Ascending aorta (tissue), 2 donors: ENCODE measurements around the gene LRRC40. TPM values are rescaled to one million over a fixed set of nuclear protein-coding genes. Genes with fewer than 3 reads are reported as not detected.
A peak's percentile ranks its signal among the peaks of the same experiment; 100 is the strongest.

Experiments used
- DNase-seq, 2 donors: peaks; one replicate each; pipeline ENCODE4 v3.0.0-alpha.2; 2019; ENCODE audit warnings: low spot score in 2 of 2
- H3K27ac ChIP-seq, 2 donors: fragments of 200-600 bp; sonication (generic); one replicate each; pipeline ENCODE4 v1.5.1; 2016 to 2017; ENCODE audit warnings: mild to moderate bottlenecking in 1 of 2
- H3K27me3 ChIP-seq: fragments of 200-600 bp; sonication (generic); one replicate; pipeline ENCODE4 v1.5.1; 2017
- H3K36me3 ChIP-seq, 2 donors: fragments of 200-600 bp; sonication (generic); one replicate each; pipeline ENCODE4 v1.5.1; 2016
- H3K4me1 ChIP-seq, 2 donors: fragments of 200-600 bp; sonication (generic); one replicate each; pipeline ENCODE4 v1.5.1; 2016 to 2017; ENCODE audit warnings: mild to moderate bottlenecking in 1 of 2
- H3K4me3 ChIP-seq, 2 donors: fragments of 200-600 bp; sonication (generic); one replicate each; pipeline ENCODE4 v1.5.1; 2016 to 2017; ENCODE audit warnings: mild to moderate bottlenecking in 1 of 2
- H3K9me3 ChIP-seq, 2 donors: fragments of 200-600 bp; sonication (generic); one replicate each; pipeline ENCODE4 v1.5.1; 2016
- intact Hi-C: fragments of 100-400 bp; cut with DNase I; formaldehyde crosslinking; loops from one replicate; pipeline ENCODE4 v1.15.1; 2023
- total RNA-seq: library from RNA; depleted of rRNA; stranded (reverse); fragments of >200 nt; gene quantifications from one replicate; pipeline ENCODE4 v1.1.0, GENCODE V29; 2016
- TF ChIP-seq, protein P1 (sequence below), 3 experiments: fragments of 200-600 bp in 2 of 3; fragments of 450-650 bp in 1 of 3; sonication (generic) in 2 of 3; IDR thresholded peaks; one replicate each; pipeline ENCODE4 v1.5.1; 2016 to 2019; ENCODE audit warnings: antibody characterized with exemption in 3 of 3, mild to moderate bottlenecking in 1 of 3, moderate library complexity in 1 of 3

LRRC40 gene
- total RNA-seq, 1 donor from 2014 or later, result 10.6 TPM

DNA sequence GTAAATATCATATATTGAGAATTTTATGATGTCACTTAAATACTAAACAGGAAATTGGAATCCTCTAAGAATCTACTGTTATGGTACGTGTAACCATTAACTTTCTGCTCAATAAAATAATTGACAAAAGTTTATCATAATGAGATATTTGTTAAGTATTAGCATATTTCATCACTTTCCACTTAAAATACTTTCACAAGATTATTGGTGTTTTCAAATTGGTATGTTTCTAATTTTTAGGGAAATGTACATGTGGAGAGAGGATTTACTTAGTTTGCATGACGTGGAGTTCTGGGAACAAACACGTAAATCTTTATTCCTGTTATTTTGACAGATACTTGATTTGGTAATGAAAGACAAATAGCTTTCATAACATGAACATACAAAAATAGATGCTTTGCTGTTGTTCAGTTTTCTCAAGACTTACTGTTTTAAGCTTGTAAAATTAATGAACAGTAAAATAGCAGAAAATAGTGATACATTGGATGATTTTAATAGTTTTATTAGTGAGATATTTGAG, 17.4 kb upstream of the LRRC40 start:
- peaks cover 0 to 12% of the 10 kb centered on the region in 2 donors for H3K36me3 ChIP-seq
- intact Hi-C loops, result loop anchor here (5.0 kb wide), 2 partner anchors 190 to 860 kb away; partner anchors contain the start of genes CTH and ZRANB2
- H3K27me3 ChIP-seq, result no peaks in the 10 kb centered on the region
- H3K4me3 ChIP-seq, result peak overlapping the region; percentile 69 to 88
- no peaks in the 10 kb centered on the region for H3K9me3 ChIP-seq
- H3K4me1 ChIP-seq, result peaks cover 9 to 33% of the 10 kb centered on the region in 2 donors
- TF ChIP-seq, protein P1, sequence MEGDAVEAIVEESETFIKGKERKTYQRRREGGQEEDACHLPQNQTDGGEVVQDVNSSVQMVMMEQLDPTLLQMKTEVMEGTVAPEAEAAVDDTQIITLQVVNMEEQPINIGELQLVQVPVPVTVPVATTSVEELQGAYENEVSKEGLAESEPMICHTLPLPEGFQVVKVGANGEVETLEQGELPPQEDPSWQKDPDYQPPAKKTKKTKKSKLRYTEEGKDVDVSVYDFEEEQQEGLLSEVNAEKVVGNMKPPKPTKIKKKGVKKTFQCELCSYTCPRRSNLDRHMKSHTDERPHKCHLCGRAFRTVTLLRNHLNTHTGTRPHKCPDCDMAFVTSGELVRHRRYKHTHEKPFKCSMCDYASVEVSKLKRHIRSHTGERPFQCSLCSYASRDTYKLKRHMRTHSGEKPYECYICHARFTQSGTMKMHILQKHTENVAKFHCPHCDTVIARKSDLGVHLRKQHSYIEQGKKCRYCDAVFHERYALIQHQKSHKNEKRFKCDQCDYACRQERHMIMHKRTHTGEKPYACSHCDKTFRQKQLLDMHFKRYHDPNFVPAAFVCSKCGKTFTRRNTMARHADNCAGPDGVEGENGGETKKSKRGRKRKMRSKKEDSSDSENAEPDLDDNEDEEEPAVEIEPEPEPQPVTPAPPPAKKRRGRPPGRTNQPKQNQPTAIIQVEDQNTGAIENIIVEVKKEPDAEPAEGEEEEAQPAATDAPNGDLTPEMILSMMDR (IDR thresholded peaks at IDR 0.05), result no peak
- DNase-seq, result no peak
- H3K27ac ChIP-seq, result peak overlapping the region; percentile 95 to 98

DNA sequence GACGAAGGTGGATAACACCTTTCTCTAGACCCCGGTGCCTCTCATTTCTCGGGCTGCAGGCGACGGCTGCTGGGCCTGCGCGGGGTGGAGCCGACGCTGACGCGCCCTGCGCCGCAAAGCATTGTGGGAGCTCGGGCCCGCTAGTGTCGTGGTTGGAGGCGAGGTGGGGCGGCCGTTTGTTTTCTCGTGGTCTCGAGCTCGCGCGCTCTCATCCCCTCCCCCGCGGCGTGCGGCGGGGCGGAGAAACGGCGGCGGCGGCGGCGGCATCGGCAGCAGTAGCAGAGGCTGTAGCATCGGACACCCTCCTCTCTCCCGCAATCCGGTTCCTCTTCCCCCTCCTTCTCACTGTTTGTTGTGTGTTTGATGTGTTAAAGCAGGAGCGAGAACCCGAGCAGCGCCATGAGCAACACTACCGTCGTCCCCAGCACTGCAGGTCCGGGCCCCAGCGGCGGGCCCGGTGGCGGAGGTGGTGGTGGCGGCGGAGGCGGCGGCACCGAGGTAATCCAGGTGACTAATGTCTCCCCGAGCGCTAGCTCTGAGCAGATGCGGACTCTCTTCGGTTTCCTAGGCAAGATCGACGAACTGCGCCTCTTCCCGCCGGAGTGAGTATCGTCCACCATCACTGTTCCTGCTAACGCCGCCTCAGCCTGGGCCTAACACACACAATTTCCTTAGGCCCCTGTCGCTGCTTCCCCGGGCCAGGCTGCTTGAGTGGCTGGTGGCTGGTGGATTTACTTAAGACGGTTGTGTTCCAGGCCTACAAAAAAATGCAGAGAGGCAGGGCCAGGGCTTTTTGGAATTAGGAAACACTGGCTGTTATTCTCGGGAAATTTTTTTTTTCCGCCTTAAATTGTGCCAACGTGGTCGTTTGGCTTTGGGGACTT, 16.1 kb upstream of the LRRC40 start, which contains the start of gene SRSF11:
TSS of gene SRSF11 (plus strand) at position 143 of the 884 bp plus-strand sequence. CDS start at position 400, 257 bp downstream.
- DNase-seq, result peak; percentile 80 to 97
- H3K4me1 ChIP-seq, result peaks cover 9 to 24% of the 10 kb centered on the region in 2 donors

DNA sequence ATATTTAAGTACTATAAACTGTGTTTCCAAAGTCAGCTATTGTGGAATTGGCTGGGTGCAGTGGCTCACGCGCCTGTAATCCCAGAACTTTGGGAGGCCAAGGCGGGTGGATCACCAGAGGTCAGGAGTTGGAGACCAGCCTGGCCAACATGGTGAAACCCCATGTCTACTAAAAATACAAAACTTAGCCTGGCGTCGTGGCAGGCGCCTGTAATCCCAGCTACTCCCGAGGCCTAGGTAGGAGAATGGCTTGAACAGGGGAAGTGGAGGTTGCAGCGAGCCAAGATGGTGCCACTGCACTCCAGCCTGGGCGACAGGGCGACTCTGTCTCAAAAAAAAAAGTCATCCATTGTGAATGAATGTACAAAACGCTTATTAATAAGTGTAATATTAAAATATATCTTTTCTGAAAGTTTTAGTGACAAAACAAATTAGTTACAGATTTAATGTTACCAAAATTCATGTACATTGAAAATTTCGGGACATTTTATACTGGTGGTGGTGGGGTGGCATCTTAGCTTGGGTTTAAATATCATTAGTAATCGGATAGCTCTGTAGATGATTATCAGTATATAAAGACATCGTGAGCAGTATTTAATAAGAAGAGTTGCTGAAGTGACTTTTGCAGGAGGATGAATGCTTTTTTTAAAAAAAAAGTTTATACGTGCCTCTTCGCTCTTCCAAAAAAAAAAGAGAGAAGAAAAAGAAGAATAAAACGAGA, 15.3 kb upstream of the LRRC40 start:
- intact Hi-C loops, result loop anchor here (1.0 to 5.0 kb wide), 4 partner anchors 15 to 862 kb away; partner anchors contain the start of genes ANKRD13C, CTH, LRRC40 and ZRANB2
- no peak for DNase-seq

More for the DNA sequence above, 16.1 kb upstream of the LRRC40 start, which contains the start of gene SRSF11:
- H3K27me3 ChIP-seq, result no peaks in the 10 kb centered on the region
- no peaks in the 10 kb centered on the region for H3K9me3 ChIP-seq
- H3K27ac ChIP-seq, result peak within 1 kb of the TSS; percentile 95 to 98
- intact Hi-C loops, result loop anchor here (1.0 to 5.0 kb wide), 4 partner anchors 16 to 861 kb away; partner anchors contain the start of genes ANKRD13C, CTH, LRRC40 and ZRANB2
- TF ChIP-seq, protein P1 (IDR thresholded peaks at IDR 0.05), result no peak
- peaks cover 0 to 9% of the 10 kb centered on the region in 2 donors for H3K36me3 ChIP-seq
- H3K4me3 ChIP-seq, result peak within 1 kb of the TSS; percentile 69 to 88

DNA sequence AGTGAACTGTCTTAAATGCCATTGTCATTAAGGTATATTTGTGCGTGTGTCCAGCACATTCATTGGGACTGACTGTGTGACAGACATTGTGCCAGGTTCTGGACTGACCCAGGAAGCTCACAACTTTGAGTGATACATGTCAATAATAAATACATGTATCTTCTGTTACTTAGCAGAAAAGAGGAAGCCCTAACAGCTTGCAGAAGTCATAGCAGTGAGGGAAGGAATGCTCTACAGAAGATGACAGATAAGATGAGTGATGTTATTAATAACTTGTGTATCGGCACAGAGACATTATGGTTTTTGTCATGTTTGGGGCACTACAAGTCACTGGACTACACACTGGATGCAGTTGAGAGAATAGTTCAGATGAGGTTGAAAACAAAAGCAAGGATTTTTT, 14.6 kb upstream of the LRRC40 start:
- H3K4me1 ChIP-seq, result peaks cover 9 to 22% of the 10 kb centered on the region in 2 donors
- no peak overlapping the region for H3K4me3 ChIP-seq
- H3K27ac ChIP-seq, result no peak overlapping the region
- no peaks in the 10 kb centered on the region for H3K27me3 ChIP-seq
- peaks cover 0 to 17% of the 10 kb centered on the region in 2 donors for H3K36me3 ChIP-seq
- H3K9me3 ChIP-seq, result no peaks in the 10 kb centered on the region
- no peak for DNase-seq
- TF ChIP-seq, protein P1 (IDR thresholded peaks at IDR 0.05), result no peak
- intact Hi-C loops, result loop anchor here (5.0 kb wide), 2 partner anchors 192 to 862 kb away; partner anchors contain the start of genes CTH and ZRANB2

More for the DNA sequence above, 15.3 kb upstream of the LRRC40 start:
- H3K27ac ChIP-seq, result peak overlapping the region; percentile 95 to 98
- H3K27me3 ChIP-seq, result no peaks in the 10 kb centered on the region
- TF ChIP-seq, protein P1 (IDR thresholded peaks at IDR 0.05), result no peak
- peaks cover 9 to 23% of the 10 kb centered on the region in 2 donors for H3K4me1 ChIP-seq
- H3K36me3 ChIP-seq, result peaks cover 0 to 10% of the 10 kb centered on the region in 2 donors
- peak overlapping the region; percentile 69 to 88 for H3K4me3 ChIP-seq
- H3K9me3 ChIP-seq, result no peaks in the 10 kb centered on the region

DNA sequence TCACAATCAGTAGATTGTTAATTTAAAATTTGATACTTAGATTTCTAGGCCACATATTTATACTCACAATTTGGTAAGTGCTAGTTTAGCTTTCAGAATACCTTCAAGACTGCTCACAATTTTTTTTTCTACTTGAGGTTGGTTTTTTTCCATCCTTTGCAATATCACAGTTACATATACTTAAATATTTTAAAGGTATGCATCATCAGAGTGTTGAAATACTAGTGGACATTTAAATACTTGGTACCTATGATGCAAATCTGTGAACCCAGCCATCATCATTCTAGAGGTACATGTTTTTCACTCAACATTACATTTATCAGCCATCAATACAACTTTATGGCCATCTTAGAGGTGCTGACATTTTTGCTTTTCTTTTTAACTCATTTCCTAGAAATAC, 6.2 kb upstream of the LRRC40 start:
- no peaks in the 10 kb centered on the region for H3K9me3 ChIP-seq
- no peak for DNase-seq
- H3K36me3 ChIP-seq, result peaks cover 0 to 28% of the 10 kb centered on the region in 2 donors
- TF ChIP-seq, protein P1 (IDR thresholded peaks at IDR 0.05), result no peak
- intact Hi-C loops, result no loop called here
- no peak overlapping the region for H3K27ac ChIP-seq
- no peak overlapping the region for H3K4me3 ChIP-seq
- no peaks in the 10 kb centered on the region for H3K27me3 ChIP-seq
- H3K4me1 ChIP-seq, result peaks cover 0 to 19% of the 10 kb centered on the region in 2 donors
